GM12875 (cell line): ENCODE data around the gene LRRC74B.
"Not testable (repeated sequence)": the region's sequence is repeated elsewhere in the genome, so short reads cannot be mapped to it uniquely, and the experiment has no call there.

Experiments used
- H3K4me3 ChIP-seq: one replicate; pipeline ENCODE4 v1.5.1; 2011; ENCODE audit warnings: low read depth, low read length, control low read depth
- CTCF ChIP-seq: IDR thresholded peaks from 2 replicates; pipeline ENCODE4 v1.5.1; 2011; ENCODE audit warnings: low read depth, mild to moderate bottlenecking, control low read depth, inconsistent platforms, low read length, moderate library complexity, borderline replicate concordance; ENCODE audit not compliant: insufficient read depth

LRRC74B gene

GRCh38 chr22:21076912-21077625 is 31.3 kb downstream of the LRRC74B start:
- TF ChIP-seq CTCF, result no peak

GRCh38 chr22:21077884-21078508 is 32.2 kb downstream of the LRRC74B start:
- no peak for TF ChIP-seq CTCF
- no peak overlapping the region for H3K4me3 ChIP-seq

More at GRCh38 chr22:21076912-21077625, 31.3 kb downstream of the LRRC74B start:
- no peak overlapping the region for H3K4me3 ChIP-seq

GRCh38 chr22:21078916-21079315 is 33.2 kb downstream of the LRRC74B start:
- TF ChIP-seq CTCF, result no peak
- H3K4me3 ChIP-seq, result no peak overlapping the region

GRCh38 chr22:21079493-21079892 is 33.7 kb downstream of the LRRC74B start:
- no peak overlapping the region for H3K4me3 ChIP-seq
- TF ChIP-seq CTCF, result no peak

- no peak for TF ChIP-seq CTCF
- no peak overlapping the region for H3K4me3 ChIP-seq
Measured at GRCh38 chr22:21080435-21081137, 34.8 kb downstream of the LRRC74B start.

GRCh38 chr22:21082248-21082647 is 36.5 kb downstream of the LRRC74B start:
- no peak for TF ChIP-seq CTCF

GRCh38 chr22:21087119-21087518 is 41.4 kb downstream of the LRRC74B start:
- no peak overlapping the region for H3K4me3 ChIP-seq
- TF ChIP-seq CTCF, result no peak

More at GRCh38 chr22:21082248-21082647, 36.5 kb downstream of the LRRC74B start:
- no peak overlapping the region for H3K4me3 ChIP-seq

- not testable (repeated sequence) for H3K4me3 ChIP-seq
Measured at GRCh38 chr22:21087926-21088325, 42.2 kb downstream of the LRRC74B start.

- not testable (repeated sequence) for H3K4me3 ChIP-seq
Measured at GRCh38 chr22:21091220-21091619, 45.5 kb downstream of the LRRC74B start.
